Measurements from ENCODE around the gene RPS6KB2.

Gene RPS6KB2

DNA sequence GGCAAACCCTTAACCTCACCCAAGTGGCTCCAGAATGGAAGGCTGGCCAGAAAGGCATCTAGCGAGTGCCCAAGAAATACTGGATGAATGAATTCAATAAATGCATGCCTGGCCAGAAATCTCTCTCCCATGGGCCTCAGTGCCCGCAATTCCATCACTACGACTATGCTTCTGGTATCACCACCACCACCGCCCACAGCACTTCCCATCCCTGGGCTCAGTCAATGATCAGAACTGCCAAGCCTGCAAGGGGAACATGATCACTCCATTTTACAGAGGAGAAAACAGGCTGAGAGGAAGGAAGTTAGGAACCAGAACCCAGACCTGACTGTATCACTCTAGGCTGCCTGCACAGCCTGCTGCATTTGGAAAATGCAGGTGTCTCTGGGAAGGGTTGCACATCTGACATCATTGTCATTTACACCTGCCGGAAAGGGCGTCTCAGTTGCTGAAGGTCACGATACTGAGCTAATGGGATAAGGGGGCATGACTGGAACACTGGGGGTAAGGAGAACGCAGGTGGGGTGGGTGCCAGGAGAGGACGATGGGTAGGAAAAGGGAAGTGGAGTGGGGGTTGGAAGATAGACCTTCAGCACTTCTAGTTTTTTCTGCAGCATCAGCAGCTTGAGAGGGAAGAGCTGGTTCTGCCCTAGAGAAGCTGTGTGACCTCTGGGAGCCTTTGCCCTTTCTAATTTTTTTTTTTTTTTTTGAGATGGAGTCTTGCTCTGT is 21.0 kb downstream of the RPS6KB2 start:
- peaks cover 3% of the 10 kb centered on the region for H3K27me3 ChIP-seq (ENCODE audit: control insufficient read depth, insufficient read depth, low read length)
- H3K9ac ChIP-seq (ENCODE audit: low read length): no peak overlapping the region
- H3K4me3 ChIP-seq (ENCODE audit: low read length): no peak overlapping the region
- peaks cover 15% of the 10 kb centered on the region for H3K4me1 ChIP-seq (ENCODE audit: control insufficient read depth, insufficient read depth, low read length)
- no peaks in the 10 kb centered on the region for H3K9me3 ChIP-seq (ENCODE audit: control insufficient read depth, low read length)
- H3K36me3 ChIP-seq (ENCODE audit: control insufficient read depth, insufficient read depth, low read length): no peaks in the 10 kb centered on the region

DNA sequence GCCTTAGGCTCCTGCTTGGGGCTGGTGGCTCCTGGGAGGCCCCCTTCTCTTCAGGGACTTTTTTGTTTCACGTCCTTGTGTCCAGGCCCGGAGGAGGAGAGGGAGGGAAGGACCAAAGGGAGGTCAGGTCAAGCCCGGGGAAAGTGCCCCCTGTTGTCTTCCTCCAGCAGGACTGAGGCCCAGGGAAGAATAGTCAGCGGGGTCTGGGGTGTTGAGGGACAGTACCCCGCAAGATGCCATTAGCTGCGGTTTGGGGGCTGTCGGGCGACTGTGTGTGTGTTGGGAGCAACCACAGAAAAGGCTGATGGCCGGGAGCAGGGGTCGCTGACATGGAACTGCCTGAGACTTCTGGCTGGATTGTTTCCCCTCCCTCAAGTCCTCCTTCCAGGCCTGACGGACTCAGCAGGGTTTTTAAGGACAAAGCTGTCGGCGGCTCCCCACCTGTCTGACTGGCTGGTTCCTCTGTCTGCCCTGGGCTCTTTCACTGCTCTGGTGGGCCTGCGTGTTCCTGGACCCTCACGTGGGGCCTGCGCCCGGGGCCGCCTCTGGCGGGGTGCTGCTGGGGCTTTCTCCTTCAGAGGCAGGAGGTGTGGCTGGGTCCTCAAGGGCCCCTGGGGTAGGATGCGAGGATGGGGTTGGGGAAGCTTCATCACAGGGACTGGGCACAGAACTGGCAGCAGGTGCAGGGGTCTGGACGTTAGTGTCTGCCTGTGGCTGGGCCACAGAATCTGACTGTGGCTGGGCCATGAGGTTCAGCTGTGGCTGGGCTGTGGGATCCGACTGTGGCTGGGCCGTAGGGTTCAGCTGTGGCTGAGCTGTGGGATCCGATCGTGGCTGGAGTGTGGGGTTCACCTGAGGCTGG is 22.7 kb downstream of the RPS6KB2 start:
- no peaks in the 10 kb centered on the region for H3K9me3 ChIP-seq (ENCODE audit: control insufficient read depth, low read length)
- no peak overlapping the region for H3K9ac ChIP-seq (ENCODE audit: low read length)
- peaks cover 5% of the 10 kb centered on the region for H3K27me3 ChIP-seq (ENCODE audit: control insufficient read depth, insufficient read depth, low read length)
- H3K36me3 ChIP-seq (ENCODE audit: control insufficient read depth, insufficient read depth, low read length): no peaks in the 10 kb centered on the region
- H3K4me3 ChIP-seq (ENCODE audit: low read length): no peak overlapping the region
- H3K4me1 ChIP-seq (ENCODE audit: control insufficient read depth, insufficient read depth, low read length): peaks cover 13% of the 10 kb centered on the region

DNA sequence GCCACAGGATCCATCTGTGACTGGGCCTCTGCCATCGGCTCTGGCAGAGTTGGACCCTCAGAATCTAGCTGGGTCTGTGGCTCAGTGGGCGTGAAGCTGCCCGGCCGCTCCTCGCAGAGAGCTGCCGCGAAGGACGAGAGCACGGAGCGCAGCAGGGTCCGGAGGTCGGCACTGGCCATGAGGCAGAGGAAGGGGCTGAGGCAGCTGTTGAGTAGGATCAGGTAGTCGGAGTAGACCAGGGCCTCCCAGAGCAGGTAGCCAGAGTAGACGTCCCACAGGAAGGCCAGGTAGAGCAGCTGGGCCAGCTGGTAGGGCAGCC is 23.3 kb downstream of the RPS6KB2 start:
- no peak overlapping the region for H3K4me3 ChIP-seq (ENCODE audit: low read length)
- no peak overlapping the region for H3K9ac ChIP-seq (ENCODE audit: low read length)
- no peaks in the 10 kb centered on the region for H3K9me3 ChIP-seq (ENCODE audit: control insufficient read depth, low read length)
- no peaks in the 10 kb centered on the region for H3K36me3 ChIP-seq (ENCODE audit: control insufficient read depth, insufficient read depth, low read length)
- peaks cover 5% of the 10 kb centered on the region for H3K27me3 ChIP-seq (ENCODE audit: control insufficient read depth, insufficient read depth, low read length)
- peaks cover 13% of the 10 kb centered on the region for H3K4me1 ChIP-seq (ENCODE audit: control insufficient read depth, insufficient read depth, low read length)

DNA sequence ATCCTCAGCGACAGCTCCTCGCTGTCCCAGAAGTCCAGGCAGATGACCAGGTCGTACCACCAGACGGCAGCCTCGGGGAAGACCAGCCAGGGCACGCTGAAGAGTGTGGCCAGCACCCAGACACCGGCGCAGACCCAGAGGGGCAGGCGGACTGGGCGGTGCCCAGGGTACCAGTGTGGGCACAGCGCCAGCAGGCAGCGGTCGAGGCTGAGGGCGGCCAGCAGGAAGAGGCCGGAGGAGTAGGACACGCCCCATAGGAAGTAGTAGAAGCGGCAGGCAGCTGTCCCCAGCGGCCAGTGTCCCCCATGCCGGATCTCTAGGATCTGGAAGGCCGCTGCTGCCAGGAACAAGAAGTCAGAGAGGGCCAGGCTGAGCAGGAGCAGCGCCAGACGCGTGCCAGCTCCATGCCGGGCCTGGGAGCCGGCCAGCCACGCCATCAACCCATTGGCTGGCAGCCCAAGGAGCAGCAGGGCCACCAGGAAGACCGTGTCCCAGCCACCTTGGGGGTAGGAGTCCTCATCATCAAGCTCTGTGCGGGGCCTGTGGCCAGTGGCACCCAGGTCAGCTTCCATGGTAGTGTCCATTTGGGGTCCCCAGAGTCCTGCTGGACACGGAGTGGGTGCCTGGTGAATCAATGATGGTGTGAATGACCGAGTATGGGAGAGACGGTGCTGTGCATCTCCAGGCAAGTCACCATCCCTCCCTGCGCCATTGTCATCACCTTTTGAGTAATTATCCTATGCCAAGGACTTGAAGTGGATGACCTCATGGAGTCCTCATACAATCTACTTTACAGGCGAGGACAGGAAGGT is 24.1 kb downstream of the RPS6KB2 start, which contains the start of gene GPR152:
Gene GPR152, minus strand, starts transcription at position 589 of the 812 bp plus-strand sequence. Its CDS starts 5 bp downstream, at position 584.
- H3K9me3 ChIP-seq (ENCODE audit: control insufficient read depth, low read length): no peaks in the 10 kb centered on the region
- H3K36me3 ChIP-seq (ENCODE audit: control insufficient read depth, insufficient read depth, low read length): no peaks in the 10 kb centered on the region
- peaks cover 13% of the 10 kb centered on the region for H3K4me1 ChIP-seq (ENCODE audit: control insufficient read depth, insufficient read depth, low read length)
- H3K27me3 ChIP-seq (ENCODE audit: control insufficient read depth, insufficient read depth, low read length): peaks cover 5% of the 10 kb centered on the region
- H3K4me3 ChIP-seq (ENCODE audit: low read length): peak within 1 kb of the TSS; percentile 27
- no peak within 1 kb of the TSS for H3K9ac ChIP-seq (ENCODE audit: low read length)

DNA sequence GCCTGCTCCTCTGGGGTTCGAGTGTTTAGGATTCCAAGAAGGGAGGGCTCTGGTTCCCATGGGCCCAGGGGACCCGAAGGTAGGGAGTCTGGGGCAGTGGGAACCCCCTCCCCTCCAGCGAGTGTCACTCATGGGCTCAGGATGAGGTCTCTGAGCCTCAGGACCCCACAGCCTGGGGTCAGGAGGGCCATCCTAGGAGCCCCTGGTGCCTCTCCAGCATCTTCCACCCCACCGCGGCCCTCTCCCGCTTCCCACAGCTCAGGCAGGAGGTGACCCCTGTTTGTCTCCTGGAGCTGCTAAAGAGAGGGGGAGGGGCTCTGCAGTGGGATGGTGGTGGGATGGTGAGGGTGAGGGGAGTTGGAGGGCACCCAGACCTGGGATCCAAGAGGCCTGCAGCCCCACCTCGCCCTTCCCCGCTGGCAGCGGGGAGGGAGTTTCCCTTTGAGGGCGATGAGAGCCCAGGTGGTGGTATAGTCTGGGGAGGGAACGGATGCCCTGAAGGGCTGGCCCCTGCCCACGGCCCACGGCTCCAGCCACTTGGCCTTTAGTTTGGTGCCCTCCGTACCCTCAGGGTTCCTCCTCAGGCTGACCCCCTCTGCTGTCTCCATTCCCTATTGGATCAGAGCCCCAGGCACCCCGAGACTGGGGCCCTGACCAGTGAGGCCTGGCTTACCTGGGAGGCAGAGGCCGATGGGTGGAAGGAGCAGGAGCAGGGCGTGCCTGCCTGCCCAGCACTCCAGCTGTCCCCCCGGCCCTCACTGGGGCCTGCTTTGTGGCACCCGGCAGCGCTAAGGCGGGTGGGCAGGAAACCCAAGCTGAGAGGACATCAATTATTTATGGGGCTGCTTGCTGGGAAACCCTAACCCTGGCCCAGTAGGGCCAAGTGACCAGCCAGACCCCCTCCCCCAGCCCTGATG is 25.8 kb downstream of the RPS6KB2 start:
- Histone ChIP-seq H3K9me3 (ENCODE audit: control insufficient read depth, low read length) (no peaks in the 10 kb centered on the region), H3K27me3 (ENCODE audit: control insufficient read depth, insufficient read depth, low read length) (peaks cover 5% of the 10 kb centered on the region), H3K4me3 (ENCODE audit: low read length) (no peak overlapping the region), H3K36me3 (ENCODE audit: control insufficient read depth, insufficient read depth, low read length) (no peaks in the 10 kb centered on the region), H3K4me1 (ENCODE audit: control insufficient read depth, insufficient read depth, low read length) (peaks cover 13% of the 10 kb centered on the region), H3K9ac (ENCODE audit: low read length) (no peak overlapping the region)

DNA sequence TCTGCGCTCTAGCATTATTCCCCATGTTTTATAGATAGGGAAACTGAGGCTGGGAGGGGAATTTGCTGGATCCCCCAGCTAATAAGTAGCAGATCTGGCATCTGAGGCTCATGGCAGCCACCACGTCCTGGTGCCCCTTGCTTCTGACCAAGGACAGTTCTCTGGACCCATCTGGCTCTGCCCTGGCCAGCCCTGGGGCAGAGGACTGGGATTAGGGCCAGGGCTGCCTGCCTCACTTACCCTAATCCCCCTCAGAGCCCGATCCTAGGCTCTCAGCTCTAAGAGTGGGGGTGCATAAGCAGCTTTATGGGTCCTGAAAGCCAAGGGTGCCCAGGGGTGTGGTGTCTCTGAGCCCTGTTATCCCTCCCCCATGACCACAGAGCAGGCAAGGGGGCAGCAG is 26.8 kb downstream of the RPS6KB2 start, which contains the start of gene CABP4:
Gene CABP4, plus strand, starts transcription at position 301 of the 400 bp plus-strand sequence. Its CDS starts 70 bp downstream, at position 371.
- H3K9me3 ChIP-seq (ENCODE audit: control insufficient read depth, low read length): no peaks in the 10 kb centered on the region
- H3K4me3 ChIP-seq (ENCODE audit: low read length): no peak within 1 kb of the TSS
- H3K4me1 ChIP-seq (ENCODE audit: control insufficient read depth, insufficient read depth, low read length): peaks cover 13% of the 10 kb centered on the region
- H3K36me3 ChIP-seq (ENCODE audit: control insufficient read depth, insufficient read depth, low read length): no peaks in the 10 kb centered on the region
- H3K9ac ChIP-seq (ENCODE audit: low read length): no peak within 1 kb of the TSS
- peaks cover 5% of the 10 kb centered on the region for H3K27me3 ChIP-seq (ENCODE audit: control insufficient read depth, insufficient read depth, low read length)

DNA sequence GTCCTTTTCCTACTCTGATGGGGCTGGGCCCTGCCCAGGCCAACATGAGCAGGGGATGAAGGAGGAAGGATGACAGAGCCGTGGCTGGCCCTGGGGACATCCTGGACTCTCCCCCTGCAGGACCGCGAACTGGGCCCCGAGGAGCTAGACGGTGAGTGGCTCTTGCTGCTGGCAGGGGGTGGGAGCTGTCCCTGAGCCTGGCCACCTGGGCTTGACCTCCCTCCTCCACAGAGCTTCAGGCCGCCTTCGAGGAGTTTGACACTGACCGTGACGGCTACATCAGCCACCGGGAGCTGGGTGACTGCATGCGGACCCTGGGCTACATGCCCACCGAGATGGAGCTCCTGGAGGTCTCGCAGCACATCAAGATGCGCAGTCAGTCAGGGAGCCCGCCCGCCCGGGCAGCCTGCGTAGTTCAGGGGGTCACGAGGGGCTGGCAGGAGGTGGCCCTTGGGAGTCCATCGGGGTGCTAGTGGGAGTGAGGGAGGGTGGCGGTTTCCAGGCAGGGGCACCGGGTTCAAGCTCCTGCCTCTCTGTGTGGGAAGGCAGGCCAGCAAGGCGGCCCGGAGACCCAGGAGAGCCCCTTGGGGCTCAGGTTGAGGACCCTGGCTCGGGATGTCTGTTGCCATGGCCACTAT is 27.9 kb downstream of the RPS6KB2 start:
- H3K4me1 ChIP-seq (ENCODE audit: control insufficient read depth, insufficient read depth, low read length): peaks cover 13% of the 10 kb centered on the region
- H3K36me3 ChIP-seq (ENCODE audit: control insufficient read depth, insufficient read depth, low read length): no peaks in the 10 kb centered on the region
- peaks cover 5% of the 10 kb centered on the region for H3K27me3 ChIP-seq (ENCODE audit: control insufficient read depth, insufficient read depth, low read length)
- no peak overlapping the region for H3K4me3 ChIP-seq (ENCODE audit: low read length)
- no peaks in the 10 kb centered on the region for H3K9me3 ChIP-seq (ENCODE audit: control insufficient read depth, low read length)
- no peak overlapping the region for H3K9ac ChIP-seq (ENCODE audit: low read length)

DNA sequence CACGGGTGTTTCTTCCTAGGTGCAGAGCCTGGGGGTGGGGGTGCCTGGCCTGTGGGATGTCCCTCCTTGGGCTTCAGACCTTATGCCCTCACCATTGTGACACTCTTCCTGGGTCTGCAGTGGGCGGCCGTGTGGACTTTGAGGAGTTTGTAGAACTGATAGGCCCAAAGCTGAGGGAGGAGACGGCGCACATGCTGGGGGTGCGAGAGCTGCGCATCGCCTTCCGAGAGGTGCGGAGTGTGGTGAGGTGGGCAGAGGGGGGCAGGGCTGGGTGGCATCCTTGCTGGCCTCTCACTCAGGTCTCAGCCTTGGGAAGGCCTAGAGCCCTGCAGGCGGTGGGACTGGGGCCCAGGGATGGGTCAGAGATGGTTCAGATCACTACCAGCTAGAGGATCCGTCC is 29.2 kb downstream of the RPS6KB2 start:
- no peaks in the 10 kb centered on the region for H3K9me3 ChIP-seq (ENCODE audit: control insufficient read depth, low read length)
- no peak overlapping the region for H3K4me3 ChIP-seq (ENCODE audit: low read length)
- no peaks in the 10 kb centered on the region for H3K36me3 ChIP-seq (ENCODE audit: control insufficient read depth, insufficient read depth, low read length)
- H3K9ac ChIP-seq (ENCODE audit: low read length): no peak overlapping the region
- H3K27me3 ChIP-seq (ENCODE audit: control insufficient read depth, insufficient read depth, low read length): peaks cover 5% of the 10 kb centered on the region
- peaks cover 7% of the 10 kb centered on the region for H3K4me1 ChIP-seq (ENCODE audit: control insufficient read depth, insufficient read depth, low read length)

DNA sequence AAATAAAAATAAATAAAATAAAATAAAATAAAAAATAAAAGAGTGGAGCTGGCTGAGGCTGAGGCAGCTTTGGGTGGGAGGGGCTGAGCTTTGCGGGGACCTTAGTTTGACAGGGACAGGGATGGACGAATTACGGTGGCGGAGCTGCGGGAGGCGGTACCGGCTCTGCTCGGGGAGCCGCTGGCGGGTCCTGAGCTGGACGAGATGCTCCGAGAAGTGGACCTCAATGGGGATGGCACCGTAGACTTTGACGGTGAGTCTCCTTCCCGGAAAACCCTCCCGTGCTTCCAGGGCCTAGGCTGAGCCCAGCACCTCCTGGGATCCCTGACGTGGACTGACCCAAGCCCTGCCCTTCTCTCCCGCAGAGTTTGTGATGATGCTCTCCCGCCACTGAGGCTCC is 30.0 kb downstream of the RPS6KB2 start:
- Histone ChIP-seq H3K9ac (ENCODE audit: low read length) (no peak overlapping the region), H3K36me3 (ENCODE audit: control insufficient read depth, insufficient read depth, low read length) (no peaks in the 10 kb centered on the region), H3K27me3 (ENCODE audit: control insufficient read depth, insufficient read depth, low read length) (peaks cover 5% of the 10 kb centered on the region), H3K4me3 (ENCODE audit: low read length) (no peak overlapping the region), H3K4me1 (ENCODE audit: control insufficient read depth, insufficient read depth, low read length) (peaks cover 4% of the 10 kb centered on the region), H3K9me3 (ENCODE audit: control insufficient read depth, low read length) (no peaks in the 10 kb centered on the region)

DNA sequence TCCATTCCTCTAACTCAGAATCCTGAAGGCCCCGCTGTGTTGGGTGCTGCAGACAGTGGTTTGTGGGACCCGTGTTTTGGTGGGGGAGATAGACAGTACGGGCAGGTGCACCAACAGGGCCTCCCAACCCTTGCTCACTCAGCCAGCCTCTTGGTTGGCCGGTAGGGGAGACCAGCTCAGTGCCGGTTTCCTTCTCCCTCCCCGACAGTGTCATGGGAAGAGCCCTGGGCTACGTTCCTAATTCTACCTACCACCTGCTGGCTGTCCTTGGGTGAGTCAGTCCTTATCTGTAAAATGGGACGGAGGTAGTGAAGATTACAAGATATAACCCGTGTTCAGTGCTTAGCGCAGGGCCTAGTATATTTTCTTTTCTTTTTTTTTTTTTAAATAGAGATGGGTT is 34.9 kb downstream of the RPS6KB2 start:
- Histone ChIP-seq H3K27me3 (ENCODE audit: control insufficient read depth, insufficient read depth, low read length) (no peaks in the 10 kb centered on the region), H3K36me3 (ENCODE audit: control insufficient read depth, insufficient read depth, low read length) (no peaks in the 10 kb centered on the region), H3K4me3 (ENCODE audit: low read length) (no peak overlapping the region), H3K9ac (ENCODE audit: low read length) (no peak overlapping the region), H3K4me1 (ENCODE audit: control insufficient read depth, insufficient read depth, low read length) (peaks cover 41% of the 10 kb centered on the region), H3K9me3 (ENCODE audit: control insufficient read depth, low read length) (no peaks in the 10 kb centered on the region)
